KMS-11 (cell line): ENCODE results near the gene DYNC1LI1.

Experiments used
- H2AFZ ChIP-seq: fragments of 200-600 bp; sonication (generic); 2 replicates; pipeline ENCODE4 v1.6.1; 2016; ENCODE audit warnings: antibody characterized with exemption, mixed run types, low read depth
- H3K27ac ChIP-seq: fragments of 200-600 bp; sonication (generic); 2 replicates; pipeline ENCODE4 v1.6.1; 2016; ENCODE audit warnings: mild to moderate bottlenecking, mixed run types
- H3K27me3 ChIP-seq: fragments of 200-600 bp; sonication (generic); 2 replicates; pipeline ENCODE4 v1.6.1; 2017; ENCODE audit warnings: mild to moderate bottlenecking, low read depth, mixed run types, moderate library complexity; ENCODE audit not compliant: insufficient read depth
- H3K36me3 ChIP-seq: fragments of 200-600 bp; sonication (generic); 2 replicates; pipeline ENCODE4 v1.6.1; 2017; ENCODE audit warnings: mild to moderate bottlenecking, mixed run types; ENCODE audit not compliant: insufficient read depth
- H3K4me1 ChIP-seq: fragments of 200-600 bp; sonication (generic); 2 replicates; pipeline ENCODE4 v1.6.1; 2016; ENCODE audit warnings: mild to moderate bottlenecking, low read depth, mixed run types; ENCODE audit not compliant: poor library complexity, severe bottlenecking
- H3K4me2 ChIP-seq: fragments of 200-600 bp; sonication (generic); 2 replicates; pipeline ENCODE4 v1.7.0; 2016; ENCODE audit warnings: mild to moderate bottlenecking, mixed run types
- H3K4me3 ChIP-seq: fragments of 200-600 bp; sonication (generic); IDR thresholded peaks from 2 replicates; pipeline ENCODE4 v1.6.1; 2017; ENCODE audit warnings: low read depth, low read length, mixed read lengths; ENCODE audit not compliant: insufficient read depth
- H3K79me2 ChIP-seq: fragments of 200-600 bp; sonication (generic); 2 replicates; pipeline ENCODE4 v1.6.1; 2016; ENCODE audit warnings: low read depth, mixed run types; ENCODE audit not compliant: insufficient read depth
- H3K9ac ChIP-seq: fragments of 200-600 bp; sonication (generic); 2 replicates; pipeline ENCODE4 v1.6.1; 2016; ENCODE audit warnings: mild to moderate bottlenecking, mixed run types
- H4K20me1 ChIP-seq: fragments of 200-600 bp; sonication (generic); 2 replicates; pipeline ENCODE4 v1.6.1; 2016; ENCODE audit warnings: mild to moderate bottlenecking, mixed run types; ENCODE audit not compliant: insufficient read depth
- CTCF ChIP-seq: fragments of 200-600 bp; sonication (generic); conservative IDR thresholded peaks from 2 replicates; pipeline ENCODE4 v1.6.1; 2017; ENCODE audit warnings: low read depth, mild to moderate bottlenecking, antibody characterized with exemption, low read length, moderate library complexity, mixed read lengths

DYNC1LI1 gene

GRCh38 chr3:32564195-32564594 is 6.5 kb downstream of the DYNC1LI1 start:
- TF ChIP-seq CTCF = no peak
- Histone ChIP-seq H3K36me3 (no peaks in the 10 kb centered on the region), H3K4me2 (no peak overlapping the region), H2AFZ (no peak overlapping the region), H3K4me3 (no peak overlapping the region), H3K79me2 (peaks cover 28% of the 10 kb centered on the region), H3K27me3 (no peaks in the 10 kb centered on the region), H4K20me1 (no peaks in the 10 kb centered on the region), H3K27ac (no peak overlapping the region), H3K4me1 (peaks cover 16% of the 10 kb centered on the region), H3K9ac (no peak overlapping the region)

GRCh38 chr3:32562640-32563039 is 8.0 kb downstream of the DYNC1LI1 start:
- Histone ChIP-seq H3K27me3 (no peaks in the 10 kb centered on the region), H3K36me3 (no peaks in the 10 kb centered on the region), H4K20me1 (no peaks in the 10 kb centered on the region), H3K4me2 (no peak overlapping the region), H3K9ac (no peak overlapping the region), H3K4me1 (peaks cover under 1% of the 10 kb centered on the region), H3K27ac (no peak overlapping the region), H3K4me3 (no peak overlapping the region), H2AFZ (no peak overlapping the region), H3K79me2 (peaks cover 13% of the 10 kb centered on the region; the same call in 1 of the 2 replicates)
- TF ChIP-seq CTCF = no peak

- TF ChIP-seq CTCF = no peak
- no peaks in the 10 kb centered on the region for H4K20me1 ChIP-seq
- H3K4me3 ChIP-seq = no peak overlapping the region
- no peaks in the 10 kb centered on the region for H3K36me3 ChIP-seq
- H3K79me2 ChIP-seq = peaks cover 11% of the 10 kb centered on the region; the same call in 1 of the 2 replicates
- H3K4me1 ChIP-seq = no peaks in the 10 kb centered on the region
- no peak overlapping the region for H3K4me2 ChIP-seq
- H2AFZ ChIP-seq = no peak overlapping the region
- no peak overlapping the region for H3K9ac ChIP-seq
- no peak overlapping the region for H3K27ac ChIP-seq
- H3K27me3 ChIP-seq = no peaks in the 10 kb centered on the region
Observed at GRCh38 chr3:32557640-32558352, 12.9 kb downstream of the DYNC1LI1 start.

- no peak overlapping the region for H3K27ac ChIP-seq
- H3K4me2 ChIP-seq = no peak overlapping the region
- no peaks in the 10 kb centered on the region for H3K27me3 ChIP-seq
- no peak overlapping the region for H3K9ac ChIP-seq
- no peaks in the 10 kb centered on the region for H3K4me1 ChIP-seq
- no peak for TF ChIP-seq CTCF
- no peak overlapping the region for H3K4me3 ChIP-seq
- H4K20me1 ChIP-seq = no peaks in the 10 kb centered on the region
- H2AFZ ChIP-seq = no peak overlapping the region
- peaks cover 11% of the 10 kb centered on the region; the same call in 1 of the 2 replicates for H3K79me2 ChIP-seq
- H3K36me3 ChIP-seq = no peaks in the 10 kb centered on the region
Observed at GRCh38 chr3:32556332-32556731, 14.3 kb downstream of the DYNC1LI1 start.
